Cerebellar cortex (tissue), 1 donor: ENCODE results near the gene TSPY9.
"Not testable (repeated sequence)": the region's sequence is repeated elsewhere in the genome, so short reads cannot be mapped to it uniquely, and the experiment has no call there.

Experiments
- DNase-seq: peaks from one replicate; pipeline ENCODE4 v3.0.0-alpha.2; 2015; ENCODE audit warnings: low spot score

TSPY9 gene

GRCh38 chrY:9486967-9487366, at the start of gene TSPY9:
Gene TSPY9, plus strand, starts transcription at chrY:9487267. Its CDS starts 46 bp downstream, at chrY:9487313.
- DNase-seq, result not testable (repeated sequence)

DNA sequence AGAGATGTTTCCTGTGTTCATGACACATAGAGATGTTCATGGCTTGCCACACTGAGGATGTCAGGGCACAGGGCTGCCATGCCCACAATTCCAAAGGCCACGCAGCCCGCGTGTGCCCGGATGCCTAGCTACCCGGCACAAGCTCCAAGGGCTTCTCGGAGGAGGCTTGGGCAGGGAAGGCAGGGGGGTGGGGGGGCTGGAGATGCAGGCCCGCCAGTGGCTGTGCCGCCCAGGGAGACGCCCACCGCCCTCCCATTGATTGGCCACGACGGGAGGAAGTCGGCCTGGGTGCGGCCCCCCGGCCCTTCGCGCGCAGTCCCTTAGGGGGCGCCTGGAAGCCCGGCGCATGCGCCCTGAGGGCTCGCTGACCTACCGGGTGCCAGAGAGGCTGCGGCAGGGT, 20.4 kb upstream of the TSPY9 start, which contains the start of gene TSPY1:
TSPY1 (plus strand) TSS at position 301 of the 400 bp plus-strand sequence; CDS start at position 347, 46 bp downstream.
- DNase-seq, result not testable (repeated sequence)

DNA sequence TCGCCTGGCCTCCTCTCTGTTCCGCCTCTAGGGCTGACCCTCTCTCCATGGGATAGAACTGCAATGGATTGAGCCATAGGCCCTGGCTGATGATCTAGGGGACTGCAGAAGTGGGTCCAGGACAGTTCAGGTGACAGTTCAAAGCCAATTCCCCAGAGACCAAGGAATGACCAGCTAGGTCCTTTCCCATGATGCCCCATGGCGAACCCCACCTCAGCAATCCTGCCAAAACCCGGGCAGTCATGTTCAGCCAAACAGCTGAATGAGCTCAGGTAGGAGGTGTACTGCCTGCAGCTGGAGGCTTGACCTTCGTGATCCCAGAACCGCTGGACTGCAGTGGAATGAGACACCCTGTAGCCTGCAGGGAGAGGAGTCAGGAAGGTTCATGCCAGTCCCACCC, 17.3 kb downstream of the TSPY9 start:
- not testable (repeated sequence) for DNase-seq

DNA sequence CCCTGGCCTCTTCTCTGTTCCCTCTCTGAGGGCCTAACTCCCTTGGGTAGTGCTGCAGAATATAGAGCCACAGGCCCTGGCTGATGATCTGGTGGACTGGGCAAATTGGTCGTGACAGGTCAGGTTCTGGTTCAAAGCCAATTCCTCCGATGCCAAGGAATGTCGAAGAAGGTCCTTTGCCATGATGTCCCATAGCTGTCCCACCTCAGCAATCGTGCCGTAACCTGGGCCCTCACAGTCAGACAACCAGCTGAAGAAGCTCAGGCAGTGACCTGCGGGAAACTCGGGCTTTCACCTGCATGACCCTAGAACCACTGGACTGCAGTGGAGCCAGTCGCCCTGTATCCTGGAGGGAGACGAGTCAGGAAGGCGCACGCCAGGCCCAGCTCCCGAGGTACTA, 29.2 kb downstream of the TSPY9 start:
- DNase-seq, result not testable (repeated sequence)

- not testable (repeated sequence) for DNase-seq
Measured at GRCh38 chrY:9527580-9527979, 40.5 kb downstream of the TSPY9 start, which contains the start of gene TSPY10. Gene TSPY10, plus strand, starts transcription at chrY:9527880. Its CDS starts 46 bp downstream, at chrY:9527926.
